Suprapubic skin (tissue), 4 donors: Measurements from ENCODE around the gene APEX1.

Experiments
- POLR2A ChIP-seq, 2 donors: fragments of 450-650 bp; IDR thresholded peaks; one replicate each; pipeline ENCODE4 v1.6.1; 2017; ENCODE audit warnings: antibody characterized with exemption in 2 of 2, mild to moderate bottlenecking in 2 of 2, moderate library complexity in 2 of 2
- POLR2AphosphoS5 ChIP-seq, 3 donors: sonication (generic); formaldehyde crosslinking; IDR thresholded peaks; one replicate each; pipeline ENCODE4 v1.6.1; 2017; ENCODE audit warnings: antibody characterized with exemption in 3 of 3
- TF ChIP-seq, protein P1 (sequence below), 2 donors: fragments of 200-600 bp in 1 of 2; fragments of 450-650 bp in 1 of 2; sonication (generic) in 1 of 2; IDR thresholded peaks; one replicate each; pipeline ENCODE4 v1.5.1; 2016 to 2019; ENCODE audit warnings: antibody characterized with exemption in 2 of 2, mild to moderate bottlenecking in 1 of 2, moderate library complexity in 1 of 2

DNA sequence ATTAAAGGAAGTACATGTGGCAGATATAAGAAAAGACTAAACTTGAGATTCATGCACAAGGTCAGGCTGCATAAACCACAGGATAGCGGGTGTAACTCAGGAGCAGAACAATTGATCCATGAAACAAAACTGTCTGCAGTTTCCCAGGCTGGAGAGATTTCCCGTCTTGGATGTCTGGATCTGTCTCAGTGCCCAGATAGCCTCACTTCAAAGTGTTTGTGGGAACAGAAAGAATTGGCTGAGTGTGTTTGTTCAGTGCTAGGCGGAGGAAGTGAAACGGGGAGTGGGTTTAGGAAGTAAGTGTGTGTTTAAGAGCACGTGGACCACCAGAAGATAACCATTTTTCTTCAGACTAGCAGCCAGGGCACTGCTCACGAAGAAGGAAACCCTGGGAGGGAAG lies 48.9 kb downstream of the APEX1 start:
- TF ChIP-seq POLR2AphosphoS5 (IDR thresholded peaks at IDR 0.05): no peak
- no peak for TF ChIP-seq POLR2A (IDR thresholded peaks at IDR 0.05)
- TF ChIP-seq, protein P1, sequence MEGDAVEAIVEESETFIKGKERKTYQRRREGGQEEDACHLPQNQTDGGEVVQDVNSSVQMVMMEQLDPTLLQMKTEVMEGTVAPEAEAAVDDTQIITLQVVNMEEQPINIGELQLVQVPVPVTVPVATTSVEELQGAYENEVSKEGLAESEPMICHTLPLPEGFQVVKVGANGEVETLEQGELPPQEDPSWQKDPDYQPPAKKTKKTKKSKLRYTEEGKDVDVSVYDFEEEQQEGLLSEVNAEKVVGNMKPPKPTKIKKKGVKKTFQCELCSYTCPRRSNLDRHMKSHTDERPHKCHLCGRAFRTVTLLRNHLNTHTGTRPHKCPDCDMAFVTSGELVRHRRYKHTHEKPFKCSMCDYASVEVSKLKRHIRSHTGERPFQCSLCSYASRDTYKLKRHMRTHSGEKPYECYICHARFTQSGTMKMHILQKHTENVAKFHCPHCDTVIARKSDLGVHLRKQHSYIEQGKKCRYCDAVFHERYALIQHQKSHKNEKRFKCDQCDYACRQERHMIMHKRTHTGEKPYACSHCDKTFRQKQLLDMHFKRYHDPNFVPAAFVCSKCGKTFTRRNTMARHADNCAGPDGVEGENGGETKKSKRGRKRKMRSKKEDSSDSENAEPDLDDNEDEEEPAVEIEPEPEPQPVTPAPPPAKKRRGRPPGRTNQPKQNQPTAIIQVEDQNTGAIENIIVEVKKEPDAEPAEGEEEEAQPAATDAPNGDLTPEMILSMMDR (IDR thresholded peaks at IDR 0.05): no peak
